Measurements from ENCODE around the gene KREMEN2. TPM values are rescaled to one million over a fixed set of nuclear protein-coding genes. Genes with fewer than 3 reads are reported as not detected.

The KREMEN2 gene
- total and polyA plus RNA-seq, 9 of the 15 experiments (the other 6 are each of a cell fraction or from before 2014, with no cell fraction given), result 0.04 to 7.7 (median 1.5) TPM; not detected in 1

DNA sequence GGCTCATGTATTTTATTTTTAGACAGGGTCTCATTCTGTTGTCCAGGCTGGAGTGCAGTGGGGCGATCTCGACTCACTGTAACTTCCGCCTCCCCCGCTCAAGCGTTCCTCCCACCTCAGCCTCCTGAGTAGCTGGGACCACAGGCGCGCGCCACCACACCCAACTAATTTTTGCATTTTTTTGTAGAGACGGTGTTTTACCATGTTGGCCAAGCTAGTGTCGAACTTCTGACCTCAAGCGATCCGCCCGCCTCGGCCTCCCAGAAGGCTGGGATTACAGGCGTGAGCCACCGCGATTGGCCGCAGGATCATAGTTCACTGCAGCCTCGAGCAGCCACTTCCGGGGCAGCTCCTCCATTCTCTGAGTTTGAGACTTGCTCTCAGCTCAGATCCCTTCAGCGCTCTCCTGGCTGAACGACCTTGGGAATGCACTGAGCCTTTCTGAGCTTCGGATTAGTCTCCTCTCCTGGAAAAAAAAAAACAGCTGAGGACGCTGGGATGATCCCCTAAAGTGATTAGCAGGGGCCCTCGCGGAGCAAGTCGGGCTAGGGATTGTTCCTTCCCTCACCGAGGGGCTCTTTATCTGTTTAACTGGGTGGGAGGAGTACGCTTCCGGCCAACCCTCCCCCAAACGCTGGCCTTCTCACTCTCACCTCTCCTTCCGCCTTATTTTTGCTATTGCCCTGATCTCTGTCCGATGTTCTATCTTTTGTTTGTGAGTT is 17.3 kb downstream of the KREMEN2 start (continued):
- TF ChIP-seq, protein P1, sequence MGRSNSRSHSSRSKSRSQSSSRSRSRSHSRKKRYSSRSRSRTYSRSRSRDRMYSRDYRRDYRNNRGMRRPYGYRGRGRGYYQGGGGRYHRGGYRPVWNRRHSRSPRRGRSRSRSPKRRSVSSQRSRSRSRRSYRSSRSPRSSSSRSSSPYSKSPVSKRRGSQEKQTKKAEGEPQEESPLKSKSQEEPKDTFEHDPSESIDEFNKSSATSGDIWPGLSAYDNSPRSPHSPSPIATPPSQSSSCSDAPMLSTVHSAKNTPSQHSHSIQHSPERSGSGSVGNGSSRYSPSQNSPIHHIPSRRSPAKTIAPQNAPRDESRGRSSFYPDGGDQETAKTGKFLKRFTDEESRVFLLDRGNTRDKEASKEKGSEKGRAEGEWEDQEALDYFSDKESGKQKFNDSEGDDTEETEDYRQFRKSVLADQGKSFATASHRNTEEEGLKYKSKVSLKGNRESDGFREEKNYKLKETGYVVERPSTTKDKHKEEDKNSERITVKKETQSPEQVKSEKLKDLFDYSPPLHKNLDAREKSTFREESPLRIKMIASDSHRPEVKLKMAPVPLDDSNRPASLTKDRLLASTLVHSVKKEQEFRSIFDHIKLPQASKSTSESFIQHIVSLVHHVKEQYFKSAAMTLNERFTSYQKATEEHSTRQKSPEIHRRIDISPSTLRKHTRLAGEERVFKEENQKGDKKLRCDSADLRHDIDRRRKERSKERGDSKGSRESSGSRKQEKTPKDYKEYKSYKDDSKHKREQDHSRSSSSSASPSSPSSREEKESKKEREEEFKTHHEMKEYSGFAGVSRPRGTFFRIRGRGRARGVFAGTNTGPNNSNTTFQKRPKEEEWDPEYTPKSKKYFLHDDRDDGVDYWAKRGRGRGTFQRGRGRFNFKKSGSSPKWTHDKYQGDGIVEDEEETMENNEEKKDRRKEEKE (IDR thresholded peaks at IDR 0.05; ENCODE audit: borderline replicate concordance in 1 of 2, control insufficient read depth in 1 of 2, low read depth in 2 of 2, low read length in 1 of 2), result no peak
- TF ChIP-seq NR2C2 (CRISPR knock-in tag; IDR thresholded peaks at IDR 0.05) (0 out of 2 replicates have a peak, but pooled peaks have one; percentile 33), NR2C2 (tag; IDR thresholded peaks at IDR 0.05) (peak; percentile 97), ZNF584 (CRISPR knock-in tag; IDR thresholded peaks at IDR 0.05; ENCODE audit: low read depth) (peak; percentile 62; the same call in 1 of the 2 replicates), JUND (IDR thresholded peaks at IDR 0.05; ENCODE audit: borderline replicate concordance, low read depth, low read length) (no peak), JUND (tag; IDR thresholded peaks at IDR 0.05; ENCODE audit: borderline replicate concordance, low read depth, low read length) (peak; percentile 54; the same call in 1 of the 3 replicates), HLTF (IDR thresholded peaks at IDR 0.05) (peak; percentile 53), ATF1 (CRISPR knock-in tag; IDR thresholded peaks at IDR 0.05) (no peak), ATF1 (tag; IDR thresholded peaks at IDR 0.05) (peak; percentile 55; the same call in 1 of the 2 replicates), CHD1 (IDR thresholded peaks at IDR 0.05; ENCODE audit: low read length) (peak; percentile 10)
- TF ChIP-seq, protein P2, sequence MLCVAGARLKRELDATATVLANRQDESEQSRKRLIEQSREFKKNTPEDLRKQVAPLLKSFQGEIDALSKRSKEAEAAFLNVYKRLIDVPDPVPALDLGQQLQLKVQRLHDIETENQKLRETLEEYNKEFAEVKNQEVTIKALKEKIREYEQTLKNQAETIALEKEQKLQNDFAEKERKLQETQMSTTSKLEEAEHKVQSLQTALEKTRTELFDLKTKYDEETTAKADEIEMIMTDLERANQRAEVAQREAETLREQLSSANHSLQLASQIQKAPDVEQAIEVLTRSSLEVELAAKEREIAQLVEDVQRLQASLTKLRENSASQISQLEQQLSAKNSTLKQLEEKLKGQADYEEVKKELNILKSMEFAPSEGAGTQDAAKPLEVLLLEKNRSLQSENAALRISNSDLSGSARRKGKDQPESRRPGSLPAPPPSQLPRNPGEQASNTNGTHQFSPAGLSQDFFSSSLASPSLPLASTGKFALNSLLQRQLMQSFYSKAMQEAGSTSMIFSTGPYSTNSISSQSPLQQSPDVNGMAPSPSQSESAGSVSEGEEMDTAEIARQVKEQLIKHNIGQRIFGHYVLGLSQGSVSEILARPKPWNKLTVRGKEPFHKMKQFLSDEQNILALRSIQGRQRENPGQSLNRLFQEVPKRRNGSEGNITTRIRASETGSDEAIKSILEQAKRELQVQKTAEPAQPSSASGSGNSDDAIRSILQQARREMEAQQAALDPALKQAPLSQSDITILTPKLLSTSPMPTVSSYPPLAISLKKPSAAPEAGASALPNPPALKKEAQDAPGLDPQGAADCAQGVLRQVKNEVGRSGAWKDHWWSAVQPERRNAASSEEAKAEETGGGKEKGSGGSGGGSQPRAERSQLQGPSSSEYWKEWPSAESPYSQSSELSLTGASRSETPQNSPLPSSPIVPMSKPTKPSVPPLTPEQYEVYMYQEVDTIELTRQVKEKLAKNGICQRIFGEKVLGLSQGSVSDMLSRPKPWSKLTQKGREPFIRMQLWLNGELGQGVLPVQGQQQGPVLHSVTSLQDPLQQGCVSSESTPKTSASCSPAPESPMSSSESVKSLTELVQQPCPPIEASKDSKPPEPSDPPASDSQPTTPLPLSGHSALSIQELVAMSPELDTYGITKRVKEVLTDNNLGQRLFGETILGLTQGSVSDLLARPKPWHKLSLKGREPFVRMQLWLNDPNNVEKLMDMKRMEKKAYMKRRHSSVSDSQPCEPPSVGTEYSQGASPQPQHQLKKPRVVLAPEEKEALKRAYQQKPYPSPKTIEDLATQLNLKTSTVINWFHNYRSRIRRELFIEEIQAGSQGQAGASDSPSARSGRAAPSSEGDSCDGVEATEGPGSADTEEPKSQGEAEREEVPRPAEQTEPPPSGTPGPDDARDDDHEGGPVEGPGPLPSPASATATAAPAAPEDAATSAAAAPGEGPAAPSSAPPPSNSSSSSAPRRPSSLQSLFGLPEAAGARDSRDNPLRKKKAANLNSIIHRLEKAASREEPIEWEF (CRISPR knock-in tag; IDR thresholded peaks at IDR 0.05), result no peak

All from K562 (cell line).